Measurements from ENCODE around the gene ZBP1. TPM values are rescaled to one million over a fixed set of nuclear protein-coding genes. Genes with fewer than 3 reads are reported as not detected.

Gene ZBP1
- total RNA-seq, 2 experiments from 2014 or later = 39.0 to 40.1 TPM

DNA sequence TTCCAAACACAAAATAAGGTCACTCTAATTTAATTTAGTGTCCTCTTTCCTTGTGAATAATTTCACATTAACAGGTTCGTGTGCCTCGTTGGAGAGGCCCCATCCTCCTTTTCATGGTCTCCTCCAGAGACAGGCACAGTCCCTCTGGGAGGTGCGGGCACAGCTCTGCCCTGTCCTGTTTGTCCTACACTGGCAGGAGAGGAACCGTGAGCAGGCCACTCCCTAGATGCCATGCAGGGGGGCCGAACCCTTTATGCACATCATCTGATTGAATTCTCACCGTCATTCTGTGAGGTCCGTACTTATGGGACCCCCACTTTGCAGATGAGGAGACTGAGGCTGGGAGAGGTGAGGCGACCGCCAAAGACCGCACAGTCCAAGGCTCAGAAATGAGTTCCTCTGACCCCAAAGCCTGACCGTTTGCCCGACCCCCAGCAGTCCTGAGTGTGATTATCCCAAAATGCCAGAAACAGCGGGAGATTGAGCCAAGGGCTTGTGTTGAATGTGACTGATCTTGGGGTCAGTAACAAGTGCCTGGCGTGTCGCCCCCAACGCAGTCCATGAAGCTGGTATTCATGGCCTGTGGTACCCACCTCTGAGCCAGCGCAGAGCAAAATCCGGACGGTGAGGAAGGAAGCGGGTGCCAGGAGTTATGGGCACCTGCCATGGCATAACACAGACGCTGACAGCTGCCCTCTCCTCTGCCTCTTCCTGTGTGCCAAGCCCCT is 46.0 kb upstream of the ZBP1 start:
- no peaks in the 10 kb centered on the region for H3K4me1 ChIP-seq (ENCODE audit: insufficient read depth, low read length)
- Mint-ChIP-seq H3K4me3 (no peak overlapping the region), H3K9me3 (no peaks in the 10 kb centered on the region), H3K27me3 (no peaks in the 10 kb centered on the region), H3K36me3 (ENCODE audit: low read depth) (no peaks in the 10 kb centered on the region), H3K27ac (no peak overlapping the region), H3K4me1 (ENCODE audit: low read depth) (no peaks in the 10 kb centered on the region)
- ATAC-seq (ENCODE audit: poor library complexity) = no peak
- no peaks in the 10 kb centered on the region for H3K27me3 ChIP-seq (ENCODE audit: control insufficient read depth in 1 of 2, insufficient read depth in 2 of 2, low read length in 2 of 2)
- intact Hi-C loops (cut with DNase I, micrococcal nuclease) = loop anchor here in 1 of 2 experiments (5.0 kb wide), 1 partner anchor 426 kb away; no protein-coding TSS in a partner anchor
- ChIA-PET CTCF (no interaction called here), POLR2A (no interaction called here)
- H3K4me3 ChIP-seq (ENCODE audit: low read length) = no peak overlapping the region
- H3K36me3 ChIP-seq (ENCODE audit: insufficient read depth, low read length) = no peaks in the 10 kb centered on the region
- no peak for DNase-seq
- no peak overlapping the region for H3K27ac ChIP-seq (ENCODE audit: low read depth in 1 of 2, low read length in 2 of 2)
- no peaks in the 10 kb centered on the region for H3K9me3 ChIP-seq (ENCODE audit: control insufficient read depth in 1 of 2, insufficient read depth in 1 of 2, low read length in 2 of 2)
- TF ChIP-seq, protein P1, sequence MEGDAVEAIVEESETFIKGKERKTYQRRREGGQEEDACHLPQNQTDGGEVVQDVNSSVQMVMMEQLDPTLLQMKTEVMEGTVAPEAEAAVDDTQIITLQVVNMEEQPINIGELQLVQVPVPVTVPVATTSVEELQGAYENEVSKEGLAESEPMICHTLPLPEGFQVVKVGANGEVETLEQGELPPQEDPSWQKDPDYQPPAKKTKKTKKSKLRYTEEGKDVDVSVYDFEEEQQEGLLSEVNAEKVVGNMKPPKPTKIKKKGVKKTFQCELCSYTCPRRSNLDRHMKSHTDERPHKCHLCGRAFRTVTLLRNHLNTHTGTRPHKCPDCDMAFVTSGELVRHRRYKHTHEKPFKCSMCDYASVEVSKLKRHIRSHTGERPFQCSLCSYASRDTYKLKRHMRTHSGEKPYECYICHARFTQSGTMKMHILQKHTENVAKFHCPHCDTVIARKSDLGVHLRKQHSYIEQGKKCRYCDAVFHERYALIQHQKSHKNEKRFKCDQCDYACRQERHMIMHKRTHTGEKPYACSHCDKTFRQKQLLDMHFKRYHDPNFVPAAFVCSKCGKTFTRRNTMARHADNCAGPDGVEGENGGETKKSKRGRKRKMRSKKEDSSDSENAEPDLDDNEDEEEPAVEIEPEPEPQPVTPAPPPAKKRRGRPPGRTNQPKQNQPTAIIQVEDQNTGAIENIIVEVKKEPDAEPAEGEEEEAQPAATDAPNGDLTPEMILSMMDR (IDR thresholded peaks at IDR 0.05) = no peak

DNA sequence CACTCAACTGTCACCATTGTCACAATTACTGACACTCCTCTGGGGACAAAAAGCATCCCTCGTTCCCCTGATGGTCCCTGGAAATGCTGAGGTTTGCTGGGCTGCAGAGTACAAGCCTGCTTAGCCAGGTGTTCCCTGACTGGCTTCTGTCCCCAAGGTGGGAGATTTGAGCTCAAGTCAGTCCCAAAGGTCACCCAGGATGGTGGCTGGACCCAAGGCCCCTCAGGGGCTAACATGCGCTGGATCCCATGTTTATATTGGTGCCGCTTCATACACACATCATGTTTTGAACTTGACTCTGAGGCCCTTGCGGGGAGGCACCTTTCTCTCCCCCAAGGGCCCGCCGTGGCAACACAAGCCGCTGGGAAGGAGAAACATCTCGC is 45.4 kb upstream of the ZBP1 start:
- intact Hi-C loops (cut with DNase I, micrococcal nuclease) = loop anchor here in 1 of 2 experiments (5.0 kb wide), 1 partner anchor 427 kb away; no protein-coding TSS in a partner anchor
- H3K4me1 ChIP-seq (ENCODE audit: insufficient read depth, low read length) = no peaks in the 10 kb centered on the region
- Mint-ChIP-seq H3K36me3 (ENCODE audit: low read depth) (no peaks in the 10 kb centered on the region), H3K9me3 (no peaks in the 10 kb centered on the region), H3K4me3 (no peak overlapping the region), H3K27ac (no peak overlapping the region), H3K4me1 (ENCODE audit: low read depth) (no peaks in the 10 kb centered on the region), H3K27me3 (no peaks in the 10 kb centered on the region)
- TF ChIP-seq, protein P1 (IDR thresholded peaks at IDR 0.05) = no peak
- CTCF ChIA-PET = no interaction called here
- H3K4me3 ChIP-seq (ENCODE audit: low read length) = no peak overlapping the region
- POLR2A ChIA-PET = no interaction called here
- ATAC-seq (ENCODE audit: poor library complexity) (no peak), DNase-seq (no peak)
- no peak overlapping the region for H3K27ac ChIP-seq (ENCODE audit: low read depth in 1 of 2, low read length in 2 of 2)
- H3K9me3 ChIP-seq (ENCODE audit: control insufficient read depth in 1 of 2, insufficient read depth in 1 of 2, low read length in 2 of 2) = no peaks in the 10 kb centered on the region
- H3K36me3 ChIP-seq (ENCODE audit: insufficient read depth, low read length) = no peaks in the 10 kb centered on the region
- H3K27me3 ChIP-seq (ENCODE audit: control insufficient read depth in 1 of 2, insufficient read depth in 2 of 2, low read length in 2 of 2) = no peaks in the 10 kb centered on the region

DNA sequence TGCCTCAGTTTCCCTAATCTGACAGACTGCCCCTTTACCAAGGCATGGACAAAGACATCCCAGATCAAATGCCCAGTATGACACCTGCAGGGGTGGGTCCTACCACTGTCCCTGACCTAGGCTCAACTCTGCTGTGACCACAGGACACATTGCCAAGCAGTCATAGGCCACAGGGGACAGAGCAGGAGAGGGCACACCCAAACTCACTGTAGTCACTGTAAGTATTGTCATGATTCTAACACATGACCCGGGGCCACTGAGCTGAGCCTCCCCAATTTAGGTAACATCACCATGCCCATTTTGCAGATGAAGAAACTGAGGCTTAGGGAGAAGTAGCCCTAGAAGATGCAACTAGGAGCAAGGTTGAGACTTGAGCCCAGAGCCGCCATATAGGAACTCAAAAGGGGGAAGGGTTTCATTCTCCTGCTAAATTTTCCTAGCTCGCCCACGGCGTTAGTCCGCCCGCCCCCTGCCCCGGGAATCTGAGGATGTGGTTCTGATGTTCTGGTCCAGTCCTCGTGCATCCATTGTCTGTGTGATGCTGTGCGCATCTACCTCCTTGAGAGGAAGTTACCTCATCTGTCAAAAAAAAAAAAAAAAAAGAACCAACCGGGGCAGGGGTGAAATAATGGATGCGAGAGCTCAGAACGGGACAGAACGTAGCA is 44.8 kb upstream of the ZBP1 start:
- H3K9me3 Mint-ChIP-seq = no peaks in the 10 kb centered on the region
- Histone ChIP-seq H3K36me3 (ENCODE audit: insufficient read depth, low read length) (no peaks in the 10 kb centered on the region), H3K4me3 (ENCODE audit: low read length) (no peak overlapping the region), H3K4me1 (ENCODE audit: insufficient read depth, low read length) (no peaks in the 10 kb centered on the region), H3K9me3 (ENCODE audit: control insufficient read depth in 1 of 2, insufficient read depth in 1 of 2, low read length in 2 of 2) (no peaks in the 10 kb centered on the region), H3K27ac (ENCODE audit: low read depth in 1 of 2, low read length in 2 of 2) (no peak overlapping the region), H3K27me3 (ENCODE audit: control insufficient read depth in 1 of 2, insufficient read depth in 2 of 2, low read length in 2 of 2) (no peaks in the 10 kb centered on the region)
- intact Hi-C loops (cut with DNase I, micrococcal nuclease) = loop anchor here in 1 of 2 experiments (5.0 kb wide), 1 partner anchor 427 kb away; no protein-coding TSS in a partner anchor
- ATAC-seq (ENCODE audit: poor library complexity) = no peak
- H3K4me1 Mint-ChIP-seq (ENCODE audit: low read depth) = no peaks in the 10 kb centered on the region
- ChIA-PET POLR2A (no interaction called here), CTCF (no interaction called here)
- TF ChIP-seq, protein P1 (IDR thresholded peaks at IDR 0.05) = no peak
- no peak overlapping the region for H3K4me3 Mint-ChIP-seq
- H3K27me3 Mint-ChIP-seq = no peaks in the 10 kb centered on the region
- H3K36me3 Mint-ChIP-seq (ENCODE audit: low read depth) = no peaks in the 10 kb centered on the region
- no peak overlapping the region for H3K27ac Mint-ChIP-seq
- no peak for DNase-seq

All from CD4-positive, alpha-beta T cell (primary cell).